HG03457 (cell line): Measurements from ENCODE around the gene ERVFRD-1.
A peak's percentile ranks its signal among the peaks of the same experiment; 100 is the strongest.
"Not testable (repeated sequence)": the region's sequence is repeated elsewhere in the genome, so short reads cannot be mapped to it uniquely, and the experiment has no call there.

Experiments
- ATAC-seq: cut with Tn5 transposase; IDR thresholded peaks from one replicate; pipeline ENCODE4 v1.9.1; 2021; ENCODE audit warnings: moderate number of reproducible peaks; ENCODE audit not compliant: unreplicated experiment

The ERVFRD-1 gene

GRCh38 chr6:11129908-11130565, 18.5 kb upstream of the ERVFRD-1 start:
- no peak for ATAC-seq

- ATAC-seq, result no peak
These were observed 17.1 kb upstream of the ERVFRD-1 start for GRCh38 chr6:11128608-11129007.

- no peak for ATAC-seq
These were observed 15.4 kb upstream of the ERVFRD-1 start for GRCh38 chr6:11126876-11127275.

GRCh38 chr6:11123978-11124377, 12.5 kb upstream of the ERVFRD-1 start:
- no peak for ATAC-seq

- ATAC-seq, result no peak
These were observed 10.9 kb upstream of the ERVFRD-1 start for GRCh38 chr6:11122380-11122779.

- no peak for ATAC-seq
These were observed 10.3 kb upstream of the ERVFRD-1 start for GRCh38 chr6:11121851-11122250.

GRCh38 chr6:11120271-11121005, 8.9 kb upstream of the ERVFRD-1 start:
- ATAC-seq, result no peak

GRCh38 chr6:11115808-11116536, 4.4 kb upstream of the ERVFRD-1 start:
- ATAC-seq, result not testable (repeated sequence)

- ATAC-seq, result no peak
These were observed 1.5 kb upstream of the ERVFRD-1 start for GRCh38 chr6:11113038-11113437.

GRCh38 chr6:11111769-11112437, 378 bp upstream of the ERVFRD-1 start:
- ATAC-seq, result no peak

- no peak for ATAC-seq
These were observed 2.8 kb downstream of the ERVFRD-1 start for GRCh38 chr6:11108726-11109125.

- no peak for ATAC-seq
These were observed 8.5 kb downstream of the ERVFRD-1 start for GRCh38 chr6:11103065-11103464.

- no peak for ATAC-seq
These were observed 10.1 kb downstream of the ERVFRD-1 start for GRCh38 chr6:11101417-11101816.

- ATAC-seq, result no peak
These were observed 13.5 kb downstream of the ERVFRD-1 start for GRCh38 chr6:11098004-11098403.

GRCh38 chr6:11097476-11097875, 14.0 kb downstream of the ERVFRD-1 start:
- ATAC-seq, result no peak

- no peak for ATAC-seq
These were observed 15.4 kb downstream of the ERVFRD-1 start for GRCh38 chr6:11096109-11096508.

- ATAC-seq, result no peak
These were observed 16.6 kb downstream of the ERVFRD-1 start for GRCh38 chr6:11094941-11095340.

GRCh38 chr6:11094411-11094851, 17.1 kb downstream of the ERVFRD-1 start:
- ATAC-seq, result peak; percentile 33

- ATAC-seq, result peak; percentile 88
These were observed 17.7 kb downstream of the ERVFRD-1 start, which contains the start of gene SMIM13 for GRCh38 chr6:11093626-11094410. Gene SMIM13, plus strand, starts transcription at chr6:11093834. Its CDS starts 480 bp downstream, at chr6:11094314.

GRCh38 chr6:11093376-11093625, 18.2 kb downstream of the ERVFRD-1 start:
- peak; percentile 11 for ATAC-seq
